NCI-H2227 (cell line): Measurements from ENCODE around the gene AP2M1.
A peak's percentile ranks its signal among the peaks of the same experiment; 100 is the strongest.

Experiments
- DNase-seq: peaks from one replicate; lab custom pipeline; 2025; ENCODE audit not compliant: unreplicated experiment; lab: John Stamatoyannopoulos, UW

Gene AP2M1

GRCh38 chr3:184222521-184222920, 47.9 kb downstream of the AP2M1 start:
- no peak for DNase-seq

DNA sequence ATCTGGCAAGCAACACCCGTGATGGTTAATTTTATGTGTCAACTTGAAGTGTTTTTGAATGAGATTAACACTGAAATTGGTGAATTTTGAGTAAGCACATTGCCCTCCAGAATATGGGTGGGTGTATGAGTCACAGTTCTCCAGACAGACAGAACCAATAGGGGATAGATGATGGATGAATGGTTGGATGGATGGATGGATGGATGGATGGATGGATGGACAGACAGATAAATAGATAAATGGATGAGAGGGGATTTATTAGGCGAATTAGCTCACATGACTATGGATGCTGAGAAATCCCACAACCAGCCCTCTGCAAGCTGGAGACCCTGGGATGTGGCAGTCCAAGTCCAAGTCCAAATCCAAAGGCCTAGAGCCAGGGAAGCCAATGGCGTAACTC, 49.3 kb downstream of the AP2M1 start:
- no peak for DNase-seq

DNA sequence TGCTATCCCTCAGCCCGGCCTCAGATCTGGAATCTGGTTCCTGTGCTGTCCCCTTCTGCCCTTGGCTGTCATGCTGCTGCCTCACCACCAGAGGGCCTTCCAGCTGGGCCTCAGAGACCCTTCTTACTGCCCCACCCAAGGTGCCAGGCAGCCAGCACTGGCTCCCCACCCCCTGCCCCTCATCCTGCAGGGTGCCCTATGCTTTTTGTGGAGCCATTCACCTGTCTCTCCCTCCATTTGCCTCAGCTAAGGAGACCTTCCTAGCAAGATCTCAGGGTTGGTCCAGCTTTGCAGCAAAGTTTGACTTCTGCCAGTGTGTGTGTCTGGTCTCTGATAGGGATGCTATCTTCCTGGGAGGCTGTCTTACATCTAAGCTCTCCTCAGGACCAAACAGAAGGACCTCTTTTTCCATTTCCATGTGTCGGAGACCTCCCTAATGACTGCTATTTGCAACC, 52.9 kb downstream of the AP2M1 start:
- DNase-seq = peak; percentile 51

- no peak for DNase-seq
Measured at GRCh38 chr3:184228376-184229137, 53.9 kb downstream of the AP2M1 start.

DNA sequence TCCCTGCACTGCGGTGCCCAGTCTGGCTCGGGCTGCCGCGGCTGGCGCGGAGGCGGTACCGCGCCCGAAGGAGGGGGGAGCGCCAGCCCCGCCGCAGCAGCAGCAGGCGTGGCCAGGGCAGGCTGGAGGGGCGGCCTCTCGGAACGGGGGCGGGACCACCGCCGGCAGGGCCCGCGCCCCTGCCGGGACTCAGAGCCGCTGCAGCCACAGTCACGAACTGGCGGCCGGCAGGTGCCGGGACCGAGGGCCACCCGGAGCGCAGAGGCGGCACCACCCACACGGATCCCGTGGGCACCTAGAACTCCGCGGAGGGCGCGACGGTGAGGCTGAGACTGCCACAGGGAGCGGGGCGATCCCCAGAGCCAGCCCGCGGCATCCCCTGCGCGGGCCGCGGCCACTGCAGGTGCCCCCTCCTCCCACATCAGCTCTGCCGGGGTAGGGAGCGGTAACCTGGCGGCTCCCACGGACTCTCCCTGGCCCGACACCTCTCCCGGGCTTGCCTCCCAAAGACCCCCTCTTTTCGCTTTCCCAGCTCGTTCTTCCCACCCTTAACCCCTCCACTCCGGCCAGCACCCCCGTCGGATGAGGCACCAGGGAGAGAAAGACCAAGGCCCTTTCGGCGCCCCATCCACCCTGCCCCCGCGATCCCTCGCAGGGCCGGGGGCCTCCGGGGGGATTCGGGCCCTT, 54.9 kb downstream of the AP2M1 start, which contains the start of gene VWA5B2:
TSS of gene VWA5B2 (plus strand) at position 192 of the 687 bp plus-strand sequence. CDS start 944 bp downstream, outside the sequence.
- DNase-seq = peak; percentile 89

- peak; percentile 39 for DNase-seq
Measured at GRCh38 chr3:184230081-184230602, 55.5 kb downstream of the AP2M1 start.

- peak; percentile 19 for DNase-seq
Measured at GRCh38 chr3:184230603-184231528, 56.2 kb downstream of the AP2M1 start.

DNA sequence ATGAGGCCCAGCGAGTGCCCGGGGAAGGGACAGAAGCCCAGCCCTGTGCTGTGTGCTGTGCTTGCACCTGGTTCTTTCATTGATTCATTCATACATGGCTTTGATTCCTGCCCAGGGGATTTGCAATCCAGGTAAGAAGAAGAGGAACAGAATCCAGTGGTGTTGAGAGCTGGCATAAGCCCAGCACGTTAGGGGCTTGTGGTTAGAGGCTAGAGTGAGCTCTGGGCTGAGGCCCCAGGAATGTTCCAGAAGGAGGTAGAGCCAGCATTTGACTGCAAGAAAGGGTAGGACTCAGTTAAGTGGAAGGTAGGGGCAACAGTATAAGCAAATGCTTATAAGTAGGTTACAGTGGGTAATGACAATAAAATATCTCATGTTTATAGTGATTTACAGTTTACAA, 57.0 kb downstream of the AP2M1 start:
- DNase-seq = no peak

- no peak for DNase-seq
Measured at GRCh38 chr3:184233127-184233843, 58.6 kb downstream of the AP2M1 start.
